GM12892 (cell line): ENCODE results near the gene PCDHA6.
"Not testable (repeated sequence)": the region's sequence is repeated elsewhere in the genome, so short reads cannot be mapped to it uniquely, and the experiment has no call there.

Experiments
- DNase-seq: peaks from one replicate; pipeline ENCODE4 v3.0.0; 2011; ENCODE audit not compliant: insufficient read length
- FAIRE-seq: peaks from 2 replicates; lab custom pipeline; 2011; peaks lifted over from hg19 to GRCh38; lab: Jason Lieb, UNC
- POLR2A ChIP-seq: IDR thresholded peaks from 2 replicates; pipeline ENCODE4 v1.6.1; 2011; ENCODE audit warnings: low read depth, low read length, control low read depth
- POLR2AphosphoS5 ChIP-seq: IDR thresholded peaks from 2 replicates; pipeline ENCODE4 v1.6.1; 2011; ENCODE audit warnings: low read depth, low read length, control low read depth
- TAF1 ChIP-seq: IDR thresholded peaks from 2 replicates; pipeline ENCODE4 v1.6.1; 2011; ENCODE audit warnings: low read depth, mild to moderate bottlenecking, control low read depth, low read length, borderline replicate concordance

PCDHA6 gene

DNA sequence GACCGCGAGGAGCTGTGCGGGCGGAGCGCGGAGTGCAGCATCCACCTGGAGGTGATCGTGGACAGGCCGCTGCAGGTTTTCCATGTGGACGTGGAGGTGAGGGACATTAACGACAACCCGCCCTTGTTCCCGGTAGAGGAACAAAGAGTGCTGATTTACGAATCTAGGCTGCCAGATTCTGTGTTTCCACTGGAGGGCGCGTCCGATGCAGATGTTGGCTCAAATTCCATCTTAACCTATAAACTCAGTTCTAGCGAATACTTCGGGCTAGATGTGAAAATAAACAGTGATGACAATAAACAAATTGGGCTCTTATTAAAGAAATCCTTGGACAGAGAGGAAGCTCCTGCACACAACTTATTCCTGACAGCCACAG lies 590 bp downstream of the PCDHA6 start:
- DNase-seq (no peak), FAIRE-seq (no peak)
- TF ChIP-seq POLR2A, result no peak
- TF ChIP-seq TAF1, result no peak
- no peak for TF ChIP-seq POLR2AphosphoS5

GRCh38 chr5:140829511-140830501 lies 2.0 kb downstream of the PCDHA6 start:
- DNase-seq, FAIRE-seq: not testable (repeated sequence)

- TF ChIP-seq POLR2AphosphoS5 (no peak), POLR2A (no peak), TAF1 (no peak)
- DNase-seq (no peak), FAIRE-seq (no peak)
Measured at GRCh38 chr5:140833993-140834392, 6.2 kb downstream of the PCDHA6 start, which contains the start of gene PCDHA7. Gene PCDHA7 (plus strand): TSS chr5:140834269. CDS start chr5:140834384, 115 bp downstream.

- not testable (repeated sequence) for FAIRE-seq, DNase-seq
Measured at GRCh38 chr5:140834439-140835008, 6.8 kb downstream of the PCDHA6 start.

- TF ChIP-seq POLR2AphosphoS5 (no peak), TAF1 (no peak), POLR2A (no peak)
- FAIRE-seq (no peak), DNase-seq (no peak)
Measured at GRCh38 chr5:140835622-140836510, 8.1 kb downstream of the PCDHA6 start.

GRCh38 chr5:140840978-140841962 lies 13.5 kb downstream of the PCDHA6 start, which contains the start of gene PCDHA8:
Gene PCDHA8 (plus strand): TSS chr5:140841187. CDS start chr5:140841322, 135 bp downstream.
- no peak for DNase-seq

GRCh38 chr5:140842798-140843733 lies 15.3 kb downstream of the PCDHA6 start:
- no peak for FAIRE-seq
- no peak for DNase-seq
- TF ChIP-seq POLR2AphosphoS5 (no peak), POLR2A (no peak), TAF1 (no peak)

More at GRCh38 chr5:140840978-140841962, 13.5 kb downstream of the PCDHA6 start, which contains the start of gene PCDHA8:
- TF ChIP-seq POLR2AphosphoS5 (no peak), TAF1 (no peak), POLR2A (no peak)
- FAIRE-seq, result no peak

- not testable (repeated sequence) for FAIRE-seq
Measured at GRCh38 chr5:140848139-140849102, 20.7 kb downstream of the PCDHA6 start, which contains the start of gene PCDHA9. Gene PCDHA9 (plus strand): TSS chr5:140848382. CDS start chr5:140848496, 114 bp downstream.

GRCh38 chr5:140849831-140850634 lies 22.3 kb downstream of the PCDHA6 start:
- DNase-seq, FAIRE-seq: not testable (repeated sequence)

More at GRCh38 chr5:140848139-140849102, 20.7 kb downstream of the PCDHA6 start, which contains the start of gene PCDHA9:
- not testable (repeated sequence) for DNase-seq
